NOMO-1 treated with DMSO at 0.1 percent for 48 hours (cell line): ENCODE results near the gene LAMC3.
"Not testable (repeated sequence)": the region's sequence is repeated elsewhere in the genome, so short reads cannot be mapped to it uniquely, and the experiment has no call there.

Source experiments
- DNase-seq: peaks from one replicate; lab custom pipeline; 2025; ENCODE audit not compliant: unreplicated experiment; lab: John Stamatoyannopoulos, UW

LAMC3 gene

DNA sequence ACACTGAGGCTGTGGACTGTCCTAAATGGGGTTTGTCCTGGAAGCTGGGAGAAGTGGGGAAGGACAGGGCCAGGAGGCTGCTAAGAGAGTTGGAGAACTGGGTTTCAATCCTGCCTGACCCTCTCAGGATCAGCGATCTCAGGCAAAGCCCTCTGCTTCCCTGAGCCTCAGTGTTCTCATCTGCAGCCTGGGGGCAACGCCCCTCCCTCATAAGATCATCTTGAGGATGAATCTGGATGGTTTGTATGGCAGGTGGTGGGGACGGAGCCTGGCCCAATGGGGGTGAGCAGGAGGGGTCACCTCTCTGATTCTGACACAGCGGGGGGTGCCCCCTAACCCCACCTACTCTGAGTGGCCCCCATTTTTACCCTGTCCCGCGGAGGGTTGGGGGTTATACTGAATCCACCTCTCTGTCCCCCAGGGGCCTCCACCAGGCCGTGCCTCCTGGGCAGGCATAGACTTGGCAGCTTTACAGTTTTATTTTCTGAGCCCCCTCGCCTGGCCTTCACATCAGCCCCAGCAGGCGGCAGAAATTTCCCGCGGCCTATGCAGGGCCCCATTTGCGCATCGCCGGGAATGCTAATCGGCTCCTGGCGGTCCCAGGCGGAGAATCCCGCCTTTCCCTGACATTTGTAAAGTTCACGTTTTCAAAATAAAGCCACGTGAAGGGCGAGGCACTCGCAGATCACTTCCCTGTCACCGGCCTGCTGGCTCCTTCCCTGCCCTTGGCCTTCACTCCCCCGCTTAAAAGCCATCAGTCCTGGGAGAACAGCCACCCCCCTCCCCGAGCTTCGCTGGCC, 17.8 kb upstream of the LAMC3 start:
- no peak for DNase-seq

- DNase-seq = no peak
These were observed 16.9 kb upstream of the LAMC3 start for GRCh38 chr9:130991778-130992681.

DNA sequence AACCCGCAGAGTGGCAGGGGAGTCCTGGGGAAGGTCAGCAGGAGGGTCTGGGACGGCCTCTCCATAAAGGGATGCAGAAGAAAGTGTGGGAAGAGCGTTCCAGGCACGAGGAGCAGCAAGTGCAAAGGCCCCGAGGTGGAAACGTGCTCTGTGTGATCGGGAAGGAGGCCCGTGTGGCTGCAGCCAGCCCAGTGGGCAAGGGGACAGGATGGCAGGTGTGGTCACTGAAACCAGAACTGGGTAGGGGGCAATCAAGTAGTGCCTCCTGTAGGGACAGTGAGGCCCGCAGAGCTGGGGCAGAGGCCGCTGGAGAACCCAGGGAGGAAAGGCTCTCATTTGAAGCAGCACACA, 16.3 kb upstream of the LAMC3 start:
- DNase-seq = no peak

- DNase-seq = no peak
These were observed 15.5 kb upstream of the LAMC3 start for GRCh38 chr9:130993303-130994030.

- no peak for DNase-seq
These were observed 14.6 kb upstream of the LAMC3 start for GRCh38 chr9:130994135-130995085.

GRCh38 chr9:130995086-130996011, 13.6 kb upstream of the LAMC3 start:
- DNase-seq = peak; percentile 52

DNA sequence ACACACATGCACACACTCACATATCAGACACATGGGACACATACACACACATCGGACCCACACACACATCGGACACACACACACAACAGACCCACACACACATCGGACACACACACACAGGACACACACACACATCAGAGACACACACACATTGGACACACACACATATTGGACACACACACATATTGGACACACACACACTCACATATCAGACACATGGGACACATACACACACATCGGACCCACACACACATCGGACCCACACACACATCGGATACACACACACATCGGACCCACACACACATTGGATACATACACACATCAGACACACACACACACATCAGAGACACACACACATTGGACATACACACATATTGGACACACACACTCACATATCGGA, 12.8 kb upstream of the LAMC3 start:
- no peak for DNase-seq

- DNase-seq = no peak
These were observed 12.1 kb upstream of the LAMC3 start for GRCh38 chr9:130996676-130997394.

DNA sequence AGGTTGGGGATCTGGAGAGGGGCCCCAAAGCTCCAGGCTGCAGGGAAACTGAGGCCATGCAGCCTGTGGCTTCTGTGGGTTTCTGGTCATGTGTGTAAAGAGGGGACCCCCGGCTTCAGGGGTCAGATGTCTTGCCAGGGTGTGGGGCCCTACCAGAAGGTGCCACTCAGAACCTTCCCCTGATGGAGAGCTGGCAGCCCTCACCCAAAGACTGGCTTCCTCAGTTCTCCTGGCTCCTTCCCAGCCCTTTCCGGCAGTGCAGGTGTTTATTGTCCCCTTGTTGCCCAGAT, 11.6 kb upstream of the LAMC3 start:
- no peak for DNase-seq

DNA sequence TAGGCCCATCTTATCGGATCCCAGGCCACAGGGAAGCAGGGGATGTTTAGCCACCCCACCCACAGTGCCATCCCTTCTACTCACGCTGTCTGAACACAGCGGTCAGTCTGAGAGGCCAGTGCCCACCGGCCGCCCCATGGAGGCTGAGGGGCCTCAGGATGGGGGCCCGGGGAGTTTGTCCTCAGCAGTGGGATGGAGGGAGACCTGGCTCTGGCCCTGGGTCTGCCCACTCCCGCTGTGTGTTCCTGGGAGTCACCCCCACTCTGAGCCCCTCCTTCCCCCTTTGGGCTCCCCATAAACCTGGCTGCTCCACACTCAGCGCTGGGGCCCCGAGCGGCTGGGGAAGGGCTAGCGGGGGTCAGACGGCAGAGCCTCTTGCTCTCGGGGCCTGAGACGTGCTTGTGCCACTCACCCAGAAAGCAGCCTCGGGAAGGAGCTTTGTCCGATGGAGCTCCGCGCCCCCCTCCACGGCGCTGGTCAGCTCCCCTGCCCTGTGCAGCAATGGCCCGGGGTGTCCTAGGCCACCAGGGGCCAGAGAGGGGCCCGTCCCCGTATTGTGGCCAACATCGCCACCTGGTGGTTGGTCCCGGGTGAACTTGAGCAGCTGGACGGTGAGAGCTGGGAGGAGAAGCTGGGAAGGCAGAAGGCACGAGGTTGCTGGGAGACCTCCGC, 10.9 kb upstream of the LAMC3 start:
- DNase-seq = peak; percentile 49

GRCh38 chr9:130998597-130999244, 10.3 kb upstream of the LAMC3 start:
- no peak for DNase-seq

- DNase-seq = no peak
These were observed 9.7 kb upstream of the LAMC3 start for GRCh38 chr9:130999245-130999623.

DNA sequence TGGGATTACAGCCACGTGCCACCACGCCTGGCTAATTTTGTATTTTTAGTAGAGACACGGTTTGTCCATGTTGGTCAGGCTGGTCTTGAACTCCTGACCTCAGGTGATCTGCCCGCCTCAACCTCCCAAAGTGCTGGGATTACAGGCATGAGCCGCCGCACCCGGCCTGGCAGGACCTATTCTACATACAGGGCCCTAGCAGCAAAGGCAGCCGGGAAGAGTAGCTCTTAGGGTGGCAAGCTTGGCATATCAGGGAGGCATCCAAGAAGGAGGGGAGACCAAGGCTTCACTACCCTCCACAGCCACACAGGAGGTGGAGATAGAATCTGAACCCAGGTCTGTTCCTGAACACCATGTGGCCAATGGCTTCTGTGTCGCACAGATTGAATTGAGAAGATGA, 8.4 kb upstream of the LAMC3 start:
- not testable (repeated sequence) for DNase-seq

- no peak for DNase-seq
These were observed 8.0 kb upstream of the LAMC3 start for GRCh38 chr9:131001021-131001420.

DNA sequence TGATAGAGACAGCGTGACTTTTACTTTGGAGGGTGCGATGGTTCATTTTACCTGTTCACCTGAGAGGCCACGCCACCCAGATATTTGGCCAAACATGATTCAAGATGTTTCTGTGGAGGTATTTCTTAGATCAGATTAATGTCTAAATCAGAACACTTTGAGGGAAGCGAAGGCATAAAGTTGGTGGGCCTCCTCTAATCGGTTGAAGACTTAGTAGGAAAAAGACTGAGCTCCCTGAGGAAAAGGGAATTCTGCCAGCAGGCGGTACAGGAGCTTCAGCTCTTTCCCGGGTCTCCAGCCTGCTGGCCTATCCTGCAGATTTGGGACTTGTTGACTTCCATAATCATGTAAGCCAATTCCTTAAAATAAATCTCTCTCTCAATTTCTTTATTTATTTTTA, 7.0 kb upstream of the LAMC3 start:
- no peak for DNase-seq

- DNase-seq = no peak
These were observed 2.4 kb upstream of the LAMC3 start for GRCh38 chr9:131006601-131007000.

GRCh38 chr9:131008086-131008485, 888 bp upstream of the LAMC3 start:
- no peak for DNase-seq

- no peak for DNase-seq
These were observed 438 bp upstream of the LAMC3 start for GRCh38 chr9:131008563-131008908.
